Measurements from ENCODE around the gene LONRF2. TPM values are rescaled to one million over a fixed set of nuclear protein-coding genes. Genes with fewer than 3 reads are reported as not detected.

LONRF2 gene
- total RNA-seq, 1 donor from 2014 or later = 0.45 TPM

DNA sequence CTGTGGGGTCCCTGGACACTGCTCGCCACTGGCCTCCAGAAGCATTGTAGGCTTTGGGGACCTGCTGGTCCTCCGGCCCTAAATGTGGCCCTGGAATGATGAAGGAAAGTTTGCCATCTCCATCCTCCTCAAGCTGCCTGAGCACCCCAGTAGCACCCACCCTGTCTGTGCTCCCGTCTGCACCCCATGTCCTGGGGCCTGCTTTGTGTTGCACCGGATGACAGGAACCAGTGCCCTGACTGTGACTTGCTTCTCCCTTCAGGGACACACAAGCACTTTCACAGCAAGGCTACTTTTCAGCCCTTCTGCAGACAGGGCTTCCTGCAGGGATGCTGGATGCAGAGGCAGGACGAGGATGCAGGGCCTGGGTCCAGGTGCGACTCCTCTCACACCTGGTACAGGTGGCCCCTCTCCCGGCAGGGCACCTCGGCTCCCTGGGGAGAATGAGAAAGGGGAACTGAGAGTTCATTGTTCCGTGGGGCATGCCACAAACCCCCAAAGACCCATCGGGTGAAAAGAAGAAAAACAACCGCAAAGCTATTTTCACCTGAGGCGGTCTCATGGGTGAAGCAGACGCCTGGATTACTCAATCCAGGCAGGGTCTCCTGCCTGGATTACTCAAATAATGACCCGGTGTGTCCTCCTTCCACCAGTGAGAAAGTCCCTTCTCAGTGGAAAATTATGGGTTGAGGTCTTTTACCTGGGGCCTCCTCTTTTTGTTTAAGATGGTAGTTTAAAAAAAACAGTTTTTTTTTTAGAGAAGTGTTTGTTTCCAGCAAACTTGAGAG lies 74.9 kb downstream of the LONRF2 start:
- Mint-ChIP-seq H3K9me3 (ENCODE audit: unreplicated experiment) (peaks cover 7% of the 10 kb centered on the region), H3K27me3 (ENCODE audit: low read depth, unreplicated experiment) (peaks cover 8% of the 10 kb centered on the region), H3K27ac (ENCODE audit: unreplicated experiment) (no peak overlapping the region), H3K36me3 (ENCODE audit: low read depth, unreplicated experiment) (no peaks in the 10 kb centered on the region), H3K4me1 (ENCODE audit: low read depth, unreplicated experiment) (peaks cover 10% of the 10 kb centered on the region), H3K4me3 (ENCODE audit: unreplicated experiment) (no peak overlapping the region)
- Histone ChIP-seq H2AFZ (ENCODE audit: low read depth, low read length) (no peak overlapping the region), H3K9ac (ENCODE audit: low read length) (no peak overlapping the region), H3K27me3 (ENCODE audit: insufficient read depth, low read length) (no peaks in the 10 kb centered on the region), H4K20me1 (ENCODE audit: insufficient read depth, low read length) (no peaks in the 10 kb centered on the region), H3K4me2 (ENCODE audit: low read length) (no peak overlapping the region), H3K4me1 (ENCODE audit: insufficient read depth, low read length) (peaks cover 9% of the 10 kb centered on the region), H3K36me3 (ENCODE audit: insufficient read depth, low read length) (no peaks in the 10 kb centered on the region), H3K27ac (ENCODE audit: low read depth, low read length) (no peak overlapping the region), H3K4me3 (ENCODE audit: insufficient read depth, low read depth, low read length) (no peak overlapping the region), H3K79me2 (ENCODE audit: insufficient read depth, low read length) (no peaks in the 10 kb centered on the region), H3K9me3 (ENCODE audit: insufficient read depth, low read depth, low read length) (no peaks in the 10 kb centered on the region)
- no peak for DNase-seq (ENCODE audit: low read depth)
- TF ChIP-seq, protein P1, sequence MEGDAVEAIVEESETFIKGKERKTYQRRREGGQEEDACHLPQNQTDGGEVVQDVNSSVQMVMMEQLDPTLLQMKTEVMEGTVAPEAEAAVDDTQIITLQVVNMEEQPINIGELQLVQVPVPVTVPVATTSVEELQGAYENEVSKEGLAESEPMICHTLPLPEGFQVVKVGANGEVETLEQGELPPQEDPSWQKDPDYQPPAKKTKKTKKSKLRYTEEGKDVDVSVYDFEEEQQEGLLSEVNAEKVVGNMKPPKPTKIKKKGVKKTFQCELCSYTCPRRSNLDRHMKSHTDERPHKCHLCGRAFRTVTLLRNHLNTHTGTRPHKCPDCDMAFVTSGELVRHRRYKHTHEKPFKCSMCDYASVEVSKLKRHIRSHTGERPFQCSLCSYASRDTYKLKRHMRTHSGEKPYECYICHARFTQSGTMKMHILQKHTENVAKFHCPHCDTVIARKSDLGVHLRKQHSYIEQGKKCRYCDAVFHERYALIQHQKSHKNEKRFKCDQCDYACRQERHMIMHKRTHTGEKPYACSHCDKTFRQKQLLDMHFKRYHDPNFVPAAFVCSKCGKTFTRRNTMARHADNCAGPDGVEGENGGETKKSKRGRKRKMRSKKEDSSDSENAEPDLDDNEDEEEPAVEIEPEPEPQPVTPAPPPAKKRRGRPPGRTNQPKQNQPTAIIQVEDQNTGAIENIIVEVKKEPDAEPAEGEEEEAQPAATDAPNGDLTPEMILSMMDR (IDR thresholded peaks at IDR 0.05; ENCODE audit: insufficient read depth, low read depth, low read length) = no peak
- TF ChIP-seq EZH2 (IDR thresholded peaks at IDR 0.05; ENCODE audit: insufficient read depth, low read length) = no peak
- FAIRE-seq = no peak

DNA sequence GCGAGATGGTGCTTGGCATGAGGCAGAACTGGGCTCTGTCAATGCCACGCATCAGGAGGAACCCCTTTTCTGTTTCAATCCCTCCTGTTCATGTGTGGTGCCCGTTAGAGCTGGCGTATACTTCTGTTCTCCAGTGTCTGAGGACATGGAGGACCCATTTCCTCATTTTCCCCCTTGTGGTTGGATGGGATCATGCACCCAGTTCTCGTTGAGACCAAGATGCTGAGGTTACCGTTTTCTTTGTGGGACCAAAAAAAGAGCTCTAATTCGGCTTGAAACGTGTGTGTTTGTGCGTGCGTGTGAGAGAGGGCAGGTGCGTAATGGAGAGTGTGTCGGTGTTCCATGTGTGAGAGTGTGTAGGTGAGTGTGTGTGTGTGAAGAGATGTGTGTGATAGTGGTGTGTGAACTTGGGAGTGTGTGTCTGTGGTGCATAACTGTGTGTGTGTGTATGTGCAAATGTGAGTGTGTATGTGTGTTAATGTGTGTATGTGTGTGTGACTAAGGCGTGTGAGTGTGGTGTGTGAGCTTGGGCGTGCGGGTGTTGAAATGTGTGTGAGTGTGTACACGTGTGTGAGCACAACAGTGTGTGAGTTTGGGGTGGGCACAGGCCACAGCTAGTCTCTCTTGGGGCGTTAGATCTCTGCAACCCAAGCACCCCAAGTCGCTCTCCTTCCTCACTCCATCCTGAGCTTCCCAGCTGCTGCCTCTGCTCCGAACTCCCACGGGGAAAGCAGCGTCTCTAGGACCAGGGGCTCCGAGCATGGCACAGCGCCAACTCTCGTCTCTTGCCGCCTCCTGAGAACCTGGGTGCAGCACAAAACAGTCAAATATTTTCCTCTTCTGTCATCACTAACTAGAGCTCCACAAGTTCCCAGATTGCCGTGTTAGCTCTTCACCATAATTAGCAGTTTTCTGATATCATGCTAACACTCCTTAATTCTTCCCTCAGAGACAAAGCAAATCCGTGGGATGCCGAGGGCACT lies 75.8 kb downstream of the LONRF2 start:
- peaks cover 10% of the 10 kb centered on the region for H3K4me1 Mint-ChIP-seq (ENCODE audit: low read depth, unreplicated experiment)
- peaks cover 17% of the 10 kb centered on the region for H3K27me3 Mint-ChIP-seq (ENCODE audit: low read depth, unreplicated experiment)
- no peak overlapping the region for H3K27ac Mint-ChIP-seq (ENCODE audit: unreplicated experiment)
- Histone ChIP-seq H3K79me2 (ENCODE audit: insufficient read depth, low read length) (no peaks in the 10 kb centered on the region), H3K4me2 (ENCODE audit: low read length) (no peak overlapping the region), H4K20me1 (ENCODE audit: insufficient read depth, low read length) (no peaks in the 10 kb centered on the region), H3K27me3 (ENCODE audit: insufficient read depth, low read length) (no peaks in the 10 kb centered on the region), H2AFZ (ENCODE audit: low read depth, low read length) (peak overlapping the region; percentile 30), H3K36me3 (ENCODE audit: insufficient read depth, low read length) (no peaks in the 10 kb centered on the region), H3K9me3 (ENCODE audit: insufficient read depth, low read depth, low read length) (no peaks in the 10 kb centered on the region), H3K4me1 (ENCODE audit: insufficient read depth, low read length) (peaks cover 9% of the 10 kb centered on the region), H3K4me3 (ENCODE audit: insufficient read depth, low read depth, low read length) (no peak overlapping the region), H3K27ac (ENCODE audit: low read depth, low read length) (no peak overlapping the region), H3K9ac (ENCODE audit: low read length) (no peak overlapping the region)
- DNase-seq (ENCODE audit: low read depth) (no peak), FAIRE-seq (no peak)
- TF ChIP-seq EZH2 (IDR thresholded peaks at IDR 0.05; ENCODE audit: insufficient read depth, low read length) = no peak
- TF ChIP-seq, protein P1 (IDR thresholded peaks at IDR 0.05; ENCODE audit: insufficient read depth, low read depth, low read length) = peak; percentile 44
- H3K4me3 Mint-ChIP-seq (ENCODE audit: unreplicated experiment) = no peak overlapping the region
- peaks cover 7% of the 10 kb centered on the region for H3K9me3 Mint-ChIP-seq (ENCODE audit: unreplicated experiment)
- no peaks in the 10 kb centered on the region for H3K36me3 Mint-ChIP-seq (ENCODE audit: low read depth, unreplicated experiment)

All from astrocyte (in vitro differentiated cells and primary cell).